BE2C (cell line): ENCODE data around the gene HDAC4.

ENCODE experiments used
- DNase-seq: peaks from one replicate; pipeline ENCODE4 v3.0.0-alpha.2; 2020
- H3K27me3 ChIP-seq: fragments of 250-450 bp; sonication (Bioruptor Pico); 2 replicates; pipeline ENCODE4 v1.5.1; 2020; ENCODE audit warnings: mild to moderate bottlenecking
- H3K36me3 ChIP-seq: fragments of 250-450 bp; sonication (Bioruptor Pico); 2 replicates; pipeline ENCODE4 v1.5.1; 2020; ENCODE audit warnings: mild to moderate bottlenecking
- H3K4me1 ChIP-seq: fragments of 250-450 bp; sonication (Bioruptor Pico); 2 replicates; pipeline ENCODE4 v1.5.1; 2020
- H3K4me3 ChIP-seq: 2 replicates; pipeline ENCODE4 v1.5.1; 2011; ENCODE audit warnings: low read depth, low read length
- H3K9me3 ChIP-seq: fragments of 250-450 bp; sonication (Bioruptor Pico); 2 replicates; pipeline ENCODE4 v1.5.1; 2020
- TF ChIP-seq, protein P1 (sequence below): IDR thresholded peaks from 2 replicates; pipeline ENCODE4 v1.5.1; 2012; ENCODE audit warnings: mild to moderate bottlenecking, low read depth, low read length

The HDAC4 gene

DNA sequence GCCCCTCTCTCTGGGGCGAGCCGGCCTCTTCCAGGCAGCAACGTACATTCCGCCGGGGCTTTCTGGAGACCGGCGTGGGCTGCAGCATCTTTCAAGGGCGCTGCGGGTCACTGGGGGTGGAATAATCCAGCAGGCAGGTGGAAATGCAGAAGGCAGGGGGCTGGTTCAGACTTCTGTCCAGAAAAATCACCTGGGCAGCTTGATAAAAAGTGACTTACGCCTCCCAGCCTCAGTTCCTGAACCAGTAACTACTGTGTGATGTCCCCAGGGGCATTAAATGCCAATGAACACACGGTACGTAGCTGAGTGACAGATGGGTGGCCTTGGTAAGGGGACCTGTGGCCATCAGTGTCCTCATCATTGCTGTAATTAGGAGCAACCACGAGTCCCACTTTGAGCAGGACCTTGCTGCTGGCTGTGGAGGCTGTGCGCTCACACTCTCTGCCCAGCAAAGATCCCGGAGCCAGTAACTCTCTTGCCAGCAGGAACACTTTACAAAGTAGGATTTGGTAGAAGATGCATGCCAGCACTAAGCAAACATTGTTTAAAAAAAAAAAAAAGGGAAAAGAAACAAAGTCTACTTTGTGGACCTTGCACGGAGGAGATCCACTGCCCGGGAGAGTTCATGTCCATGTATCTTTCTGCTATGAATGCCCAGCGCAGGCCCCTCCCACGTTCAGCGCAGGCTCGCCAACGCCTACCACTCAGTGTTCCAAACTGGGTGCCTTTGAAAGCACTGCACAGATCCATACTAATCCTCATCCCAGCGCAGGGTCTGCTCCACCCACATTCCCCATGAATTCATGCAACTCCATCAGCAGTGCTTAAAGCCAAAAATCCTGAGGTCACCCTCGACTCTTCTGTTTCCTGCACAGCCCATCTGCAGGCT lies 177.3 kb downstream of the HDAC4 start:
- no peak for DNase-seq
- Histone ChIP-seq H3K4me1 (peaks cover 24% of the 10 kb centered on the region), H3K9me3 (no peaks in the 10 kb centered on the region), H3K36me3 (no peaks in the 10 kb centered on the region), H3K4me3 (no peak overlapping the region), H3K27me3 (no peaks in the 10 kb centered on the region)
- TF ChIP-seq, protein P1, sequence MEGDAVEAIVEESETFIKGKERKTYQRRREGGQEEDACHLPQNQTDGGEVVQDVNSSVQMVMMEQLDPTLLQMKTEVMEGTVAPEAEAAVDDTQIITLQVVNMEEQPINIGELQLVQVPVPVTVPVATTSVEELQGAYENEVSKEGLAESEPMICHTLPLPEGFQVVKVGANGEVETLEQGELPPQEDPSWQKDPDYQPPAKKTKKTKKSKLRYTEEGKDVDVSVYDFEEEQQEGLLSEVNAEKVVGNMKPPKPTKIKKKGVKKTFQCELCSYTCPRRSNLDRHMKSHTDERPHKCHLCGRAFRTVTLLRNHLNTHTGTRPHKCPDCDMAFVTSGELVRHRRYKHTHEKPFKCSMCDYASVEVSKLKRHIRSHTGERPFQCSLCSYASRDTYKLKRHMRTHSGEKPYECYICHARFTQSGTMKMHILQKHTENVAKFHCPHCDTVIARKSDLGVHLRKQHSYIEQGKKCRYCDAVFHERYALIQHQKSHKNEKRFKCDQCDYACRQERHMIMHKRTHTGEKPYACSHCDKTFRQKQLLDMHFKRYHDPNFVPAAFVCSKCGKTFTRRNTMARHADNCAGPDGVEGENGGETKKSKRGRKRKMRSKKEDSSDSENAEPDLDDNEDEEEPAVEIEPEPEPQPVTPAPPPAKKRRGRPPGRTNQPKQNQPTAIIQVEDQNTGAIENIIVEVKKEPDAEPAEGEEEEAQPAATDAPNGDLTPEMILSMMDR, result no peak

DNA sequence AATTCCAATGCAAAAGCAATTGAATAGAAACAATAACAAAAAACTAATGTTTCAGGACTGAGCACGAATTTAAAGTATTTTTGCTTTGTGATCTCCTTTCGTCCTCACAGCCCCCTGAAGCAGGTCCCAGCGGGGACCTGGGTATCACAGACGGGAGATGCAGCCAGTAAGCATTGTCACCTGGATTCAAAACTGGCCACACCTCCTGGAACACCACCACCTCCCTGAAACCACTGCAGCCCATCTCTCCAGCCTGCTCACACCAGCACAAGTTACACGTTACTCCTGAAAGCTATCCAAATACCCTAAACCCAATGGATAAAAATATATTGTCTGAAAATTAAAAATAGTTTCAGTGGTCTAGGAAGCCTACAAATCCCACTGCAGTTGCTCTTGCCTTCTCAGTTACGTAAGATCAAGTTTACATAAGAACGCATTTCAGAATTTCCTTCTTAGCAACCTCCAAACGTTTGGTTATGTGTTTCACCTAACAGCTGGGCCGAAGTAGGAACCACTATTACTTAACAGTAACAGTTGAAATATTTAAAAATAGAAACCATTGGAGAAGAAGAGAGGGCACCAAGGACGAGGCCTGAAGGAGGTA lies 178.0 kb downstream of the HDAC4 start:
- Histone ChIP-seq H3K36me3 (no peaks in the 10 kb centered on the region), H3K9me3 (no peaks in the 10 kb centered on the region), H3K27me3 (no peaks in the 10 kb centered on the region), H3K4me3 (no peak overlapping the region), H3K4me1 (peaks cover 20% of the 10 kb centered on the region)
- no peak for DNase-seq
- TF ChIP-seq, protein P1, result no peak

DNA sequence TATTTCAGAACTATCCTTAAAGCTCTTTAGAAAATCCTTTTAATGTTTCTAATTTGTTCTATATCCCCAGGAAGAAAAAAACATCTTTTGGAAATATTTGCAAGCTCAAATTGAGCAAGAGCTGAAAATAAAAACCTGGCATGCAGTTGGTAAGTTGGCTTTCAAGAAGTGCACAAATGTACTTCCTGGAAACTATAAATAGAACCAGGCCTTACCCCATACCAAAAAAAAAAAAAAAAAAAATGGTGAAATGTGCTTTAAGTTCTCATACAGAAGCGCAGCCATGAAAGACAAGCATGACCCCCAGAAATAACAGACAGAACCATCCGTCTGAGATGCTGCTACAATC lies 178.5 kb downstream of the HDAC4 start:
- Histone ChIP-seq H3K27me3 (no peaks in the 10 kb centered on the region), H3K4me1 (peaks cover 15% of the 10 kb centered on the region), H3K36me3 (no peaks in the 10 kb centered on the region), H3K9me3 (no peaks in the 10 kb centered on the region), H3K4me3 (no peak overlapping the region)
- no peak for DNase-seq
- TF ChIP-seq, protein P1, result no peak

DNA sequence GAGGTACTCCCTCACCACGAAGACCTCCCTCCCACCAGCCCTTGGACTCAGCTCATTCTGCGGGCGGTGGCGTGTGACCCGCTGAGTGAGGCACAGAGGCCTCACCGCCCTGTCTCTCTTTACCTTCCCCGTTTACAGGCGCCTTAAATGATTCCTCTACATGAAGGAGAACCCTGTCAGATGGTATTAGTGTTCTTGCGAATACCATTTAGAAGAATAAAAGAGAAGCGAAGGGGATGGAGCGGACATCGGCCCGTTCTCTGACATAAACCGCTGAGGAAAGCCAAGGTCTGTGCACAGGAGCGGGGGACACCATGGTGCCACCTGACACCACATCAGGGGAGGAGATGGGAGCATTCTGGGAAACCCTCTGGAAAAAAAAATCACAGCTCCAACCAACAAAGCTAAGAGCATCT lies 179.8 kb downstream of the HDAC4 start:
- H3K4me3 ChIP-seq, result no peak overlapping the region
- TF ChIP-seq, protein P1, result no peak
- DNase-seq, result no peak

DNA sequence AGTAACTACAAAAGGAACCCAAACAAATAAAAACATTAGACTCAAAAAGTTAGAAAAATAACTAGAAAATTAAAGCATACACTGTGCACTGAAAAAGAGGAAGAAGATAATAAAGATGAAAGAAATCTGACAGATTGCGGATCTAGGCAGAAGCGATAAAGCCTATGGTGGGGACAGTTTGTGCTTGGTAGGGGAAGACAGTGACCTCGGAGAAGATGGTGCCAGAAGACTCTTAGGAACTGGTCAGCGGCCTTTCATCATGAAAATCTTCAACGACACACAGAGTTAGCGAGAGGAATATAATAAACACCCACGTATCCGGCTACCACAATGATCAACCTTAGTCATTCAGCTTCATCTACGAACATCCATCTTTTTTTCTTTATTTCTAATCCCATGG lies 180.5 kb downstream of the HDAC4 start:
- TF ChIP-seq, protein P1, result no peak
- no peaks in the 10 kb centered on the region for H3K9me3 ChIP-seq
- H3K4me3 ChIP-seq, result no peak overlapping the region
- no peak for DNase-seq
- no peaks in the 10 kb centered on the region for H3K36me3 ChIP-seq
- H3K27me3 ChIP-seq, result no peaks in the 10 kb centered on the region
- H3K4me1 ChIP-seq, result no peaks in the 10 kb centered on the region; the same call in 1 of the 2 replicates

More for the DNA sequence above, 179.8 kb downstream of the HDAC4 start:
- no peaks in the 10 kb centered on the region for H3K27me3 ChIP-seq
- H3K4me1 ChIP-seq, result peaks cover 4% of the 10 kb centered on the region
- no peaks in the 10 kb centered on the region for H3K36me3 ChIP-seq
- H3K9me3 ChIP-seq, result no peaks in the 10 kb centered on the region
